ENCODE measurements around the gene STMN1. TPM values are rescaled to one million over a fixed set of nuclear protein-coding genes. Genes with fewer than 3 reads are reported as not detected.
"Not testable (repeated sequence)": the region's sequence is repeated elsewhere in the genome, so short reads cannot be mapped to it uniquely, and the experiment has no call there.

STMN1 gene
- total RNA-seq (ENCODE audit: insufficient read depth, low replicate concordance), result 32.5 TPM

DNA sequence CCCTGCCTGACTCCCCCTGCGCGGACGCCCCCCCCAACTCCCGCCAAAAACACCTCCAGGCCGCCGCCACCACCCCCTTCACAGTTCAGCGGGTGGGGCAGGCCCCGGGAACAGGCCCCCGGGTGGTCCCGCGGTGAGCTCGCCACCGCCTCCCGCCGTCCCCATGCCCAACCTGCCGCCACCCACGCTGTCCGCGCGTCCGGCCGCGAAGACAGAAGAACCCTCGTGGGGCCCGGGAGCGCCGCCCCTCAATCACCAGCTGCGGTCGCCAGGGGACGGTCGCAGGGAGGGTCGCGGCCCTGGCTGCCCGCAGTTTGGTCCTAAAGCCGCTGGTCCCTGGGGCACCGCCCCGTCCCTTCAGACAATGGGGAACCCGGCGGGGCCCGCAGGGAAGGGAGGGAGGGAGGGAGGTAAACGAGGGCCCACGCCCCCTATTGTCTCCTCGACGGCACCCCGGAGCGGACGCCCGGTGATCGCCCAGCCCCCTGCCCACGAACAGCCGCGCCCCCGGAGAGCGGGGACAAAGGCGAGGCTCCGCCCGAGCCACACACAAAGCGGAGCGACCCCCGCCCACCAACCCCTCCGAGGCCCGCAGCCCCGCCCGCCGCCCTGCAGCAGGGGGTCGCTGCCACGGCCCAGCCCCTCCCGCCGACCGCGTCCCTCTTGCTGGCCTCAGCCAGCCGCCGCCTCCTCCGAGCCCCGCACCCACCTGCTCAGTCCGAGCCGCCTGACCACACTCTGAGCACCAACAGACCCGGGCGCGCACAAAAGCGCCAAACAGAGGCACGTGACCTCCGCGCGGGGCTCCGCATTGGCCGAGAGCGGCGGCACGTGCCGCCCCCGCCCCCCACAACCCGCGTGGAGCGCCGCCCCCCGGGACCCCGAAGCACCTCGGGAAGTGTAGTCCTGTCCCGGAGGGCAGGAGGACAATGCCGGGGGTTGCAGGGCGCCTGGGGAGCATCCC, at the start of gene STMN1:
Gene STMN1 (minus strand): TSS at position 740 of the 964 bp plus-strand sequence. CDS start 1,743 bp downstream, outside the sequence.
- DNase-seq (ENCODE audit: low spot score), result peak; percentile 90

- DNase-seq (ENCODE audit: low spot score), result no peak
These were observed 49.3 kb upstream of the STMN1 start for GRCh38 chr1:25955553-25955952.

- no peak for DNase-seq (ENCODE audit: low spot score)
These were observed 48.2 kb upstream of the STMN1 start for GRCh38 chr1:25954282-25954938.

- DNase-seq (ENCODE audit: low spot score), result peak; percentile 95
These were observed 46.7 kb upstream of the STMN1 start for GRCh38 chr1:25952841-25953401.

GRCh38 chr1:25948641-25949040, 42.4 kb upstream of the STMN1 start:
- DNase-seq (ENCODE audit: low spot score), result no peak

DNA sequence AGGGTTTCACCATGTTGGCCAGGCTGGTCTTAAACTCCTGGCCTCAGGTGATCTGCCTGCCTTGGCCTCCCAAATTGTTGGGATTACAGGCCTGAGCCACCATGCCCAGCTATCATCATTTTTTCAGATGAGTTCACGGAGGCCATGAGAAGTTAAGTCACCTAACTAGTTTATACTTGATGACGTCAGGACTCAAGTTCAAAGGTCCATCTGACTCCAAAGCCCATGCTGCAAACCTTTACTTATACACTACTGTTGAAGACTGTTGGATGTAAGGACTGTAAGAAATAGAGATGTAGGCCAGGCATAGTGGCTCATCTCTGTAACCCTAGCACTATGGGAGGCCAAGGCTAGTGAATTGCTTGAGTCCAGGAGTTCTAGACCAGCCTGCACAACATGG, 40.8 kb upstream of the STMN1 start:
- DNase-seq (ENCODE audit: low spot score), result no peak

DNA sequence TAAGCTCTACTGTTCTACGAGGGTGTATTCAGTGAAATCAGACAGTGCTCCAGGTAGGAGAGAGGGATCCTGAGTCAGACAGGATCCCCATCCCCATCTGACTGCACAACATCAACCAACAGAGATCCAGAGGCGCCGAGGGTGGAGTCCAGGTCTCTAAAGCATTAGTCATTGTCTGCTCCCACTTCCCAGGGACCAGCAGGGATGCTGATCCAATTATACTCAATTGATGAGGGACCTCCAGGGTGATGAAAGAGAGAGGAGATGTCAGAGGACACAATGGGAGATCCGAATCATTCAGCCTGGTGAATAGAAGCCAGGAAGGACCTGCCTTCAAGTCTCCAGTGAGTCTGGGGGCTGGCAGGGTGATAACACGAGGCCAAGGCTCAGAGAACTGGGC, 39.5 kb upstream of the STMN1 start:
- no peak for DNase-seq (ENCODE audit: low spot score)

- no peak for DNase-seq (ENCODE audit: low spot score)
These were observed 38.8 kb upstream of the STMN1 start for GRCh38 chr1:25944986-25945385.

GRCh38 chr1:25943511-25943910, 37.3 kb upstream of the STMN1 start:
- DNase-seq (ENCODE audit: low spot score), result not testable (repeated sequence)

- peak; percentile 61 for DNase-seq (ENCODE audit: low spot score)
These were observed 30.7 kb upstream of the STMN1 start for GRCh38 chr1:25936947-25937346.

- DNase-seq (ENCODE audit: low spot score), result peak; percentile 60
These were observed 27.5 kb upstream of the STMN1 start for GRCh38 chr1:25933479-25934365.

DNA sequence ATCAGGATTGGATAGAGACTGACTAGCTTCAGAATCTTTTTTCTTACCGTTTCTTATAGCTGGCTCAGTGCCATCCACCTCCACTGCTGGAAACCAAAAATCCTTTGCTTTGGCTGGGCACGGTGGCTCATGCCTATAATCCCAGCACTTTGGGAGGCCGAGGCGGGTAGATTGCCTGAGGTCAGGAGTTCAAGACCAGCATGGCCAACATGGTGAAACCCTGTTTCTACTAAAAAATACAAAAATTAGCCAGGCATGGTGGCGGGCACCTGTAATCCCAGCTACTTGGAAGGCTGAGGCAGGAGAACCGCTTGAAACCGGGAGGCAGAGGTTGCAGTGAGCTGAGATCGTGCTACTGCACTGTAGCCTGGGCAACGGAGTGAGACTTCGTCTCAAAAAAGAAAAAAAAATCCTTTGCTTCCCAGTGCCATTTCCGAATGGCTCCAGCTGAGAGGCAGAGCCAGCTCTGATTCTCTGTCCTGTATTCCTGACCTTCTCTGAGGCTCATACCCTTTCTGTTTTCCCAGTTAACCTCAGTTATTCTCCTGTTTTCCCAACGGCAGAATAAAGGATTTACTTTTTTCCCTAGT, 26.7 kb upstream of the STMN1 start:
- DNase-seq (ENCODE audit: low spot score), result not testable (repeated sequence)

- no peak for DNase-seq (ENCODE audit: low spot score)
These were observed 26.1 kb upstream of the STMN1 start for GRCh38 chr1:25932321-25932720.

GRCh38 chr1:25929016-25929415, 22.8 kb upstream of the STMN1 start:
- no peak for DNase-seq (ENCODE audit: low spot score)

DNA sequence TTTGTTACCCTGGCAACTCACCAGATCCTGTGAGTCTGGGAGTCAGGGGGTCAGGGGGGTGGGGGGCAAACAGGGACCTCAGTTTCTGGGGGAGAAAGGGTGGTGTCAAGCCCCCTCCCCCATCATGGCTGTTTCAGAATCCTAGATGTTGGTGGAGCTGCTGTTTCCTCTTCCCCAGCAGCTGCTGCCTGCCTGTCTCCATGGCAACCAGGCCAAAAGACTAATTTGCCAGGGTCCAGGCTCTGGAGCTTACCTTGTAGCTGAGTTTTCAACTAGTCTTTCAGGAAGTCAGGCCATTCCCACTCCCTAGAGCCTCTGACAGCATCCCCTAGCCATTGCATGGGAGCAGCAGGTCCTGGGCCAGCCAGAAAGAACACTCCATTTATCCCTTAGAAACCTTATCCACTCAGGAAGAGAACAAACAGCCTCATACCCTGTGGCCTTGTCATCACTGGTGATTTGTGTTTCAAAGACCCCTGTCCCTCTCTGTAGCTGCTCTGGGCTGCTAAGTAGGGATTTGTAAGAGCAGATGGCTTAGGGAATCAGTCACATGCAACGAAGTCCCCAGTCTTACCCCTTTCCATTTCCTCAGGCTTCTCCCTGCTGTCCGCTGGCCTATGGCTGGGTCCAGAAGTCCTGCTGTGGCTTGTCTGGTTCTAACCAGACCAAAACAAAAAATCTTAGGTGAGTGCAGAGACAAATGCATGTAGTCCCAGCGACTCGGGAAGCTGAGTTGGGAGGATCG, 21.5 kb upstream of the STMN1 start:
- peak; percentile 56 for DNase-seq (ENCODE audit: low spot score)

DNA sequence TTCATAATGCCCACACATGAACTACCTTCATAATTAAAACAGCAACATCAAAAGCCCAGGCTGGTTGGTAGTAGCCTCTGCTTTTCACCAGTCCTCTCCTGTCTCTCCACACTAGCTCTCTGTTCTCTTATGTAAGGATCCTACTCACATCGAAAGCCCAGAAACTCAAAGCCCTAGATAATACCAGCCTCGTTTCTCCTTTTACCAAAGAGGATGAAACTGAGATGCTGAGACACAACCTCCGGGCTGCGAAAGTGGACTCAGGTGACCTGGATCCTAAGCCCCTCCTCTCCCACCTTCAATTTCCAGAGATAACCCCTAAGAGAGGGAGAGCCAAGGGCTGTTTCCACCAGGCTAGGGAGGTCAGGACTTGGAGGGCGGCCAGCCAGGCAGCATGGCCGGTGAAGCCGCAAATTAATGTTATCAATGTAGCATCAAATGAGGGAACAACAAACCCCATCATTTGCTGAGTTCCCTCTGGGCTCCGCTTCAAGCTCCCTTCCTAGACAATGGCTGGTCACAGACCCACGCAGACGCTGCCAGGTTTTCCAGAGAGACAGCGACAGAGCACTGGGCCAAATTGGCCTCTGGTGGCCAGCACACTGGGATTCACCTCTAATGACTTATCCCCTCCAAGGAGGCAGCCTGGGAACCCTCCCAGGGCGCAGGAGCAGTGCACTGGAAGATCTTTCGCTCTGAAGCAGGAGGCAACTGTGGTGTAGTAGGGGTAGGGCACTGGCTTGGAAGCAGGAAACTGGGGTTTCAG, 20.7 kb upstream of the STMN1 start:
- no peak for DNase-seq (ENCODE audit: low spot score)

GRCh38 chr1:25924454-25924853, 18.2 kb upstream of the STMN1 start:
- no peak for DNase-seq (ENCODE audit: low spot score)

DNA sequence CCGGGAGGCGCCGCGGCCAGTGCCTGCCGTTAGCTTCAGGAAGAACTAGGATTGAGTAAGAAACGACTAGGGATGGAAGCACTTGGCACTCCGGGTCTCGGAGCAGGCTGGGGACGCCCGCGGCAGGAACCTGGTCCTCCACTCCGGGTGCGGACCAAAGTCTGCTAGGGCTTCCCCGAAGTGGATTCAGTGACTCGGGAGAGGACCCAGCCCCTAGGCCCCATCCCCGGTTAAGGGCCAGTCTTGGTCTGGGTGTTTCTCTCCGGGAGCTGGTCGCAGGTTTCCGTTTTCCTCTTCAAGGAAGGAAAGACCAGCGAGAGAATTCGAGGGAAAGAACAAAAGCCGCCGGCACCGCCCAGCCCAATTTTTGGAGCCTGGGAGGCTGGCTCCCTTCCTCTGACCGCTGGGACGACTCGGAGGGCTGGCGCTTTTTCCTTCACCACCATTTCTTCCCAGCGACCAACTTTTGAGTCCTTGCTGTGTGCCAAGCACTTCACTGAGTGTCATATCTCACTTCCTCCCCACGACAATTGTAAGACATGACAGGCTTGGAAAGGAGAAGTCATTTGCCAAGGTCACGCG, 16.8 kb upstream of the STMN1 start:
- peak; percentile 54 for DNase-seq (ENCODE audit: low spot score)
